Activated CD4-positive, CD25-positive, alpha-beta regulatory T cell treated with anti-CD3 and anti-CD28 coated beads, Interleukin-2, amount 50 U/mL, for 16 hours (primary cell): ENCODE results near the gene MYO9A.

Source experiments
- DNase-seq: peaks from one replicate; pipeline ENCODE4 v3.0.0-alpha.2; 2020; ENCODE audit warnings: low read depth, low spot score

The MYO9A gene

DNA sequence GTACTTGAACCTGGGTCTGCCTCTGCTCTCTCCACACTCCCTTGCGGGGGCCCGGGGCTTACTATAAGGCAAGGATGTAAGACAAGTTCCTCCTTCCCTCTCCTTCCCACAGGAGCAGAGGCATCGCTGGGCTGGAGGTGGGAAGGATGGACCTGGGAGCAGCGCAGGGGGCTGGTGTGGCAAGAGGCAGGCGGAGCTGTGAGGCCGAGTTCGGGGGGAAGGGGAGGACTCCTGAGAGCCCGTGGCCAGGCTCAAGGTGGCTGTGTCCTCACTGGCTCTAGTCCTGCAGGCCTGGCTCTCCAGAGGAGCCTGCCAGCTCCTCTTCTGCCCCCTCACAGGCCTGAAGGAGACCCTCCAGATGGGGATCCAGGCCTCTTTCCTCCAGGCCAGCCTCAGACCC, 308.6 kb downstream of the MYO9A start:
- no peak for DNase-seq

DNA sequence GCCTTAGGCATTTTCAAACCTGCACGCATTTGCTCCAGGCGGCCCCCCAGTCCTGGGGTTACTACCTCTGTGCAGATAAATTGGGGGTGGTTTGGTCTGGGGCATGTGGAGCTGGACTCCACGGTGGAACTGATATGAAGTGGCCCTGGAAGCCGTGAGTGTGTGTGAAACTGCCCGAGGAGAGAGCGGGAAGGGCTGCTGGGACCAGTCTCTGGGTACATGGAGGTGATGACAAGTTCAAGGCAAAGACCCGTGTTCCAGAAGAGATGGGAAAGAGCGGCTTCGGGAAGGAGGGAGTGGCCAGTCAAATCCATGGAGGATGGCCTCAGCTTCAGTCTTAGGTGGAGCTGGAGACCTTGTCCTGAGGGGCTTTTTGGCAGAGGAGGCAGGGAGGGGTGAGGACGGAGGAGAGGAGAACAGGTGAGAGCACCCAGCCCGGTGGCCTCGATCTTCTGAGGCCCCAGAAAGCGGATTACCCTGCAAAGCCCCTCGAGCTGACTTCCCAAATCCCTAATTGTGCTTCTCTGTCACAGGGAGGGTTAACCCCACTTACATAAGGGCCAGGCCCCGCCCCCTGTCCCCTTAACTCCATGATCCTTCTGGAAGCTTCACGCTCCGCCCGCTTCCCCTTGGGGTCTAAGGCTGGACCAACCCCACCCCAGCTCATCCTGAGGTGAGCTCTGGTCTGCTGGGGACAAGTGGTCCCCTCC, 309.5 kb downstream of the MYO9A start:
- no peak for DNase-seq

DNA sequence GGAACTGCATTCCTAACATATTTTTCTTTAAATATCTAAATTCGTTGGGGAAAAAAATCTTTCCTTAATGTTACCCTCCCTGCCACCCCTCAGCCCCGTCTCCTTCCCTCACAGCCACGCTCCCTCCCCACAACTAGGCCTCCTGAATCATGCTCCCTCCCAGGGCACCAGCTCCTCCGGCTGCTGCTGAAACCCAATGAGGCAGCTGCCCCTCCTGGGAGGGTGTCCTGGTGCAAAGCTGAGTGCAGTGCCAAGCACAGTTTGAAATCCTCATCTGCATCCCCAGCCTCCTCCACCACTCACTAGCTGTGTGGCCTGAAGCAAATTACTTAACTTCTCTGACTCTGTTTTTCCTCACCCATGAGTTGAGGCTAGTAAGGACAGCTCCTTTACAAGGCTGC, 310.3 kb downstream of the MYO9A start:
- DNase-seq = no peak

DNA sequence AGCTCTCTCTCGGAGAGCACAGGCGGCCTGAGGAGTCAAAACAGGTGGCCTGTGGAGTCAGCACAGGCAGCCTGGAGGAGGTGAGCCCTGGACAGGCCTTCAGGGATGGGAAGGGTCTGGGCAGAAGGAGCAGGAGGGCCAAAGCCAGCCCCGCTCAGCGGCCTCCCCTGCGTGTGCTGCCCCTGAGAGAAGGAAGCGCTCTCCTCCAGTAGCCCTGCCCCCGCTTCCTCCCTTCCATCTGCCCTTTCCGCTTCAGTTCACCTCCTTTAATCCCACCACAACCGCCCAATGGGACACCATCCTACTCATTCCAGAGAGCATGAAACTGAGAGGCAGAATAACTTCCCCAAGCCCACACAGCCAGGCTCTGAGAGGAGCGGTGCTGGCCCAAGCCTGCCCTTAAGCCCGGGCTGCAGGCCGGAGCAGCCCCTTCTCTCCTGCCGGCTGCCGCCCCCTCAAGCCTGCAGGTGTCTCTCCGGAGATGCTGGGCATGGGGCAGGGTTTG, 310.8 kb downstream of the MYO9A start:
- DNase-seq = no peak

GRCh38 chr15:71806452-71806931, 311.5 kb downstream of the MYO9A start:
- DNase-seq = no peak

GRCh38 chr15:71804695-71805470, 313.1 kb downstream of the MYO9A start:
- no peak for DNase-seq

DNA sequence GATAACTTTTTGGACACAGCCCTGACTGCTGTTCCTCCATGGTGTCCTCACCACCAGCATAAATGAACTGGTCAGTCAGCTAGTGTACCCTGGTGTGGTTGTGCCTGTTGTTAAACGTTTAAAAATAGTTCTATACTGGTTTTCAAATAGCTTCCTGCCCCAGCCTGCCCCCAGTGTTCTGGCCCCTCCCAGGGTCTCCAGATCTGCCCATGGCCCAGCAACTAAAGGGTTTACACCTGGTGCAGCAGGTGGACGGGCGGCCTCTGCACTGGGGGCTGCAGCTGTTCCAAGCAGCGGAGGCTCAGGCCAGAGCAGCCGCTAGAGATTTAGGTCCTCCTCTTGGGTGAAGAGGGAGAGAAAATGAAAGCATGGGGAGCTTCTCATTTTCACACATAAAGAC, 313.7 kb downstream of the MYO9A start:
- DNase-seq = no peak

GRCh38 chr15:71802770-71803169, 315.2 kb downstream of the MYO9A start:
- DNase-seq = no peak

GRCh38 chr15:71801935-71802655, 315.9 kb downstream of the MYO9A start:
- no peak for DNase-seq

DNA sequence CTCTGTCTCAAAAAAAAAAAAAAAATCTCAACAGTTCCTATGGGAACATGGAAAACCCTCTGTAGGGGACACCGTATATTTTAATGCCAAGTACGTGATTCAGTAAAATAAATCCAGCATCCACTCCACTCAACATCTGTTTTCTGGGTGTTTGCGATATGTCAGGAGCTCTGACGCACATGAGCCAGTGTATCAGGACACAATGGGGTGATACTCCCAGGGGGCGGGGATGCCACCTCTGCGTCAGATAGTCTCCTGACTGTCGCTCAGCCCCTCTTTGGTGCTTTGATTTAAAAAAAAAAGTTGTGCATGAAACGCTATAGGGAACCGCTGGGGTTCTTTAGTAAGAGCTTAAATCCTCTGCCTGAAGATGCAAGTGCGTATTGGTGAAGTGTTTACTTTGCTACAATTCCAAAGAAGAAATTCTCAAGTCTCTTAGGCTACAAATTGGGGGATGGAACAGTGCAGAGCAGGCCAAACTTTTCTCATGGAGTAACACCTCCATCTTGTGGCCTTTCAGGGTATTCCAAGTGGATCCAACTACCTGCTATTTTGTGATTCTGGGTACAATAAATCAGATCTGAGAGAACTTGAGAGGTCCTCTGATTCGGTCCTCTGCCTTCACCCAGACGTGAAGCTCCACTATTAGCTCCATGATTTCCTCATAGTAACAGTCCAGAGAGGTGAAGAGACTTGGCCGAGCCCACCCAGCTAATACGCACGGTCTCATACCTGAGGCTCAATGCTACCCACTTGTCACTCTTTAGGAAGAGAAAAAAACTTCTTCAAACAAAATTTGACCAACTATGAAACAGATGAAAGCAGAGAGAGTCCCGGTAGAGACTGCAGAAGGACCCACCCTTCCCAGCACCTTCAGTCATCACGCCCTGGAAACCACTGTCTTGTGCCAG, 316.9 kb downstream of the MYO9A start:
- DNase-seq = no peak

- DNase-seq = no peak
Observed at GRCh38 chr15:71800190-71800589, 317.8 kb downstream of the MYO9A start.

DNA sequence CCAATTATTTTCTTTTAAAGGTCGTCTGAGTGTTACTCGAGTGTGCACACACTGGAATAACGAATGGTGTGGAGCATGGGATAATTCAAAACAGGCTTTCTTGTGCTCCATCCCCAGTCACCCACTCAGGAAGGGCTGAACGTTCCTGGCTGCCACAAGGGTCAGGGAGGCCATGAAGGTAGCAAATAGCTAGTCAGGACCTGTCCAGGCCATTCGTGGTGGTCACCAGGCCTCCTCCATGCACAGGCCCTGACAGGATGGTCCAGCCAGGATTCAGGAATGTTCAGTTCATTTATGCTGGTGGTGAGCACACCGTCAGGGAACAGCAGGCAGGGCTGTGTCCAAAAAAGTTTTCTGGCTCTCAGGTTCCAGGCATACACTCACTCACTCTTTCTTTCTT, 319.3 kb downstream of the MYO9A start:
- no peak for DNase-seq

- DNase-seq = no peak
Observed at GRCh38 chr15:71792521-71792920, 325.4 kb downstream of the MYO9A start.

DNA sequence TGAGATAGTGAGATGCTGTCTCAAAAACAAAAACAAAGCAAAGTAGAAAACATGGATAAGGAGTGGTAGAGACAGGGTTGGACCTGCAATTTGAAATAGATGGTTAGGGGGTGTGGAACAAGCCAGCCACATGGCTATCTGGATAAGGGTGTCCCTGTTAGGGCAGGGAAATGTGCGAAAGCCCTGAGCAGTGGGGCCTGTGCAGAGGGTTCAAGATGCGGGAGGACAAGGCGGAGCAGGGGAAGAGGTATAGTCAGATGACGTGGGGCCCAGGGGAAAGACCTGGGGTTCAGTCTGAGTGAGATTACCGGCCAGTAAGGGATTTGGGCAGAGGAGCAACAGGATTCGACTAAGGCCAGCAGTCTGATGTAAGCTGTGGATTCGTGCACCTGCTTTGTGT, 326.0 kb downstream of the MYO9A start:
- DNase-seq = no peak

- DNase-seq = no peak
Observed at GRCh38 chr15:71790081-71790480, 327.9 kb downstream of the MYO9A start.

- DNase-seq = no peak
Observed at GRCh38 chr15:71789616-71790015, 328.3 kb downstream of the MYO9A start.

- no peak for DNase-seq
Observed at GRCh38 chr15:71788646-71789579, 329.0 kb downstream of the MYO9A start.

DNA sequence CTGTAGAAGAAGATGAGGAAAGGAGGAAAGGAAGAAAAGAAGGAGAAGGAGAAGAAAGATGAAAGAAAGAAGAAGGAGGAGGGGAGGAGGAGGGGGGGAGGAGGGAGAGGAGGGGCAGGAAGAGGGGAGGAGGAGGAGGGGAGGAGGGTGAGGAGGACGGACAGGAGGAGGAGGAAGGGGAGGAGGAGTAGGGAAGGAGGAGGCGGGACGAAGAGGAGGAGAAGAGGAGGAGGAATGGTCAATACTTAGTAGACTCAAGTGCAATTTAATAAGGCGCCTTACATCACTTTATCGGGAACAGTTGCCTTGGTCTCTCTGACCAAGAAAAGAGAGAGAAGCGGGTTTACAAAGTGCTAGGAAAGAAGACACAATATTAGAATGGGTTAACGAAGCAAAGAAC, 331.3 kb downstream of the MYO9A start:
- no peak for DNase-seq

GRCh38 chr15:71785996-71786395, 332.0 kb downstream of the MYO9A start:
- DNase-seq = no peak

GRCh38 chr15:71784719-71785118, 333.2 kb downstream of the MYO9A start:
- DNase-seq = no peak
